ENCODE measurements around the gene EEF2KMT. TPM values are rescaled to one million over a fixed set of nuclear protein-coding genes. Genes with fewer than 3 reads are reported as not detected.
A peak's percentile ranks its signal among the peaks of the same experiment; 100 is the strongest.
"Not testable (repeated sequence)": the region's sequence is repeated elsewhere in the genome, so short reads cannot be mapped to it uniquely, and the experiment has no call there.

EEF2KMT gene
- total RNA-seq, 4 donors from 2014 or later, result 2.7 to 14.0 (median 9.6) TPM

DNA sequence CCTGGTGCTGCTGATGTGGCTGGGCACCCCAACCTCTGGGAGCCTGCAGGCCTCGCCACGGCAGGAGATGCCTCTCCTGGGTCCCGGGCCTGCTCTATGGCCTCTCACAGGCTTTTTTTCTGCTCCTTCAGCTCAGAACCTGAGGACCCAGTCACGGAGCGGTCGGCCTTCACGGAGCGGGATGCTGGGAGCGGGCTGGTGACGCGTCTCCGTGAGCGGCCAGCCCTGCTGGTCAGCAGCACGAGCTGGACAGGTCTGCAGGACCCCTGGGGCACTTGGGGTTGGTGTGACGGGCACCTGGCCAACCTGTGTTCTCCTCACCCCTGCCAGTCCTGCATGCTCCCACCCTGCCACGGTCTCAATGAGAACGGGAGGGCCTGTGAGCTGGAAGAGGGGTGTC lies 19.0 kb downstream of the EEF2KMT start:
- no peak for DNase-seq (ENCODE audit: low spot score in 2 of 2)
- TF ChIP-seq POLR2AphosphoS5 (IDR thresholded peaks at IDR 0.05) (no peak), EP300 (IDR thresholded peaks at IDR 0.05) (no peak), CTCF (IDR thresholded peaks at IDR 0.05) (no peak), POLR2A (IDR thresholded peaks at IDR 0.05) (no peak)
- Histone ChIP-seq H3K9me3 (no peaks in the 10 kb centered on the region), H3K4me1 (no peaks in the 10 kb centered on the region), H3K27ac (no peak overlapping the region), H3K36me3 (peaks cover 75% of the 10 kb centered on the region), H3K27me3 (no peaks in the 10 kb centered on the region), H3K4me3 (no peak overlapping the region)
- 100% methylated on average over 7 of the region's 17 CpGs for WGBS

DNA sequence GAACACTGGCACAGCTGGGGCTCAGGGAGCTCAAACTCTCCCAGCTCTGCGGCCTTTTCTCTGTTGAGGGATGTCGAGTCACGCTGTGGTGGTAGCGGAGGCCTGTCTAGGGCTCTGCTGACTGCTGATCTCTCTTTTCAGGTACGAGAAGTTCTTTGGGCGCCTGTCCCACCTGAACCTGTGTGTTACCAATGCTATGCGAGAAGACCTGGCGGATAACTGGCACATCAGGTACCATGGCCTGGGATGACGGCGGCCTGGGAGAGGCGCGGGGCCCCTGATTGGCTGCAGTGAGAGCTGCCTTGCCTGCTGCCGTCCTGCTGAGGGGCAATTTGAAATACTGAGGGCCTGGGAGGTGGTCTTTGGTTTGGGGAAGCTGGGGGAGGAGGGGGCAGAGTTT lies 20.3 kb downstream of the EEF2KMT start:
- no peaks in the 10 kb centered on the region for H3K27me3 ChIP-seq
- H3K36me3 ChIP-seq, result peaks cover 62% of the 10 kb centered on the region
- no peak overlapping the region for H3K4me3 ChIP-seq
- DNase-seq (ENCODE audit: low spot score in 2 of 2), result no peak
- no peak overlapping the region for H3K27ac ChIP-seq
- TF ChIP-seq EP300 (IDR thresholded peaks at IDR 0.05) (no peak), CTCF (IDR thresholded peaks at IDR 0.05) (no peak), POLR2AphosphoS5 (IDR thresholded peaks at IDR 0.05) (no peak), POLR2A (IDR thresholded peaks at IDR 0.05) (no peak)
- H3K4me1 ChIP-seq, result peaks cover 10% of the 10 kb centered on the region
- H3K9me3 ChIP-seq, result no peaks in the 10 kb centered on the region
- WGBS, result 97% methylated on average over 13 of the region's 13 CpGs

- Histone ChIP-seq H3K36me3 (peaks cover 51% of the 10 kb centered on the region), H3K27me3 (no peaks in the 10 kb centered on the region), H3K4me1 (peaks cover 17% of the 10 kb centered on the region), H3K4me3 (no peak overlapping the region), H3K9me3 (no peaks in the 10 kb centered on the region), H3K27ac (no peak overlapping the region)
- DNase-seq (ENCODE audit: low spot score in 2 of 2), result no peak
- WGBS, result 87% methylated on average over 5 of the region's 5 CpGs
- TF ChIP-seq POLR2AphosphoS5 (IDR thresholded peaks at IDR 0.05), result no peak
- no peak for TF ChIP-seq POLR2A (IDR thresholded peaks at IDR 0.05)
- no peak for TF ChIP-seq EP300 (IDR thresholded peaks at IDR 0.05)
- TF ChIP-seq CTCF (IDR thresholded peaks at IDR 0.05), result no peak
Observed at GRCh38 chr16:5075637-5076036, 22.0 kb downstream of the EEF2KMT start.

- 93% methylated on average over 15 of the region's 15 CpGs for WGBS
- H3K4me1 ChIP-seq, result peaks cover 17% of the 10 kb centered on the region
- not testable (repeated sequence) for H3K27me3 ChIP-seq, H3K4me3 ChIP-seq, H3K9me3 ChIP-seq, H3K27ac ChIP-seq
- H3K36me3 ChIP-seq, result peaks cover 38% of the 10 kb centered on the region
- DNase-seq (ENCODE audit: low spot score in 2 of 2), result peak in 1 of 2 donors; percentile 31
Observed at GRCh38 chr16:5073771-5074170, 23.8 kb downstream of the EEF2KMT start.

DNA sequence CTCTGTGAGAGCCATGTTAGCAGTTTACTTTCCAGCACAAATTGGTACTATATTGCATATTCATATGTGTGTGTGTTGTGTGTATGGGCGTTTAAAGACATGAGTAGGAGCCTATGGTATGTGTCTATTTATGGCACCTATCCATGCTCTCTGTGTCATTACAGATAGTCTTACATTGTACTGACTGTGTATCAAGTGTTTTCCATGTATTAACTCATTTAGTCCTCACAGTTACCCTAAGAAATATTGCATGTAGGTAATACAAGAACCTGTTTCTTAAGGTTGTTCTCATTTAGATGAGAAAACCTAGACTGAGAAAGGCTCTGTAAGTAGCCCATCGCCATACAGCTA lies 24.3 kb downstream of the EEF2KMT start:
- 68% methylated on average over 2 of the region's 2 CpGs for WGBS
- DNase-seq (ENCODE audit: low spot score in 2 of 2), result no peak
- TF ChIP-seq EP300 (IDR thresholded peaks at IDR 0.05) (no peak), POLR2AphosphoS5 (IDR thresholded peaks at IDR 0.05) (no peak), CTCF (IDR thresholded peaks at IDR 0.05) (no peak)
- Histone ChIP-seq H3K36me3 (peaks cover 34% of the 10 kb centered on the region), H3K4me3 (no peak overlapping the region), H3K4me1 (peaks cover 17% of the 10 kb centered on the region), H3K27ac (no peak overlapping the region), H3K27me3 (no peaks in the 10 kb centered on the region), H3K9me3 (no peaks in the 10 kb centered on the region)
